ENCODE data around the gene DNAJC5.
"Not testable (repeated sequence)": the region's sequence is repeated elsewhere in the genome, so short reads cannot be mapped to it uniquely, and the experiment has no call there.

DNAJC5 gene

DNA sequence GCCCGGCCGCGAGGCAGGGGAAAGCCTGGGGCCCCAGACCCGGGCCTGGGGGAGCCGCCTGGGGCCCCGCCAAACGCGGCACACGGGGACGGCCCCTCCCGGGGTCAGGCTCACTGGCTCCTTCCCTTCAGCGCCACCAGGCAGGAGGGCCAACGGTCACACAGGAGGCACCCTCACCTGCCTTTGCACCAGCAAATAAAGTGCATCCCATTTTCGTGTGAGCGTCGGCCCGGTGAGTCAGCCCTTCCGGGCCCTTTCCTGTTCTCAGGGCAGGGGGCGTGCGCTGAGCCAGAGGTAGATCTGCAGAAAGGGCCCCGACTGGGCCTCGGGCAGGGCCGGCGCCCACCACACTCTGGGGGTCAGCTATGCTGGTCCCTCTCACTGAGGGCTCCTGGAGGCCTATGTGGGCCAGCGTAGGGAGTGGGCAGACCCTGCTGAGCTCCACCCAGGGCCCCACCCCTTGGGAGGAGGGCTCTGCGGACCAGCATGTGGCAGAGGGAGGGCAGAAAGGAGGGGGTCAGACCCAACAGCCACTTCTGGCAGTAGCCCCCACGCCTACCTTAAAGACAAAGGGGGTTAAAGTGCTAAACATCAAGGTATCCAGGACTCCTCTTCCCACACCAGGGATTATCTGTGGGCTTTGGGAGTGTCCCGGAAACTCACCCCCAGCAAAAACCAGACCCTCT is 62.2 kb downstream of the DNAJC5 start:
- DNase-seq: peak; percentile 56

DNA sequence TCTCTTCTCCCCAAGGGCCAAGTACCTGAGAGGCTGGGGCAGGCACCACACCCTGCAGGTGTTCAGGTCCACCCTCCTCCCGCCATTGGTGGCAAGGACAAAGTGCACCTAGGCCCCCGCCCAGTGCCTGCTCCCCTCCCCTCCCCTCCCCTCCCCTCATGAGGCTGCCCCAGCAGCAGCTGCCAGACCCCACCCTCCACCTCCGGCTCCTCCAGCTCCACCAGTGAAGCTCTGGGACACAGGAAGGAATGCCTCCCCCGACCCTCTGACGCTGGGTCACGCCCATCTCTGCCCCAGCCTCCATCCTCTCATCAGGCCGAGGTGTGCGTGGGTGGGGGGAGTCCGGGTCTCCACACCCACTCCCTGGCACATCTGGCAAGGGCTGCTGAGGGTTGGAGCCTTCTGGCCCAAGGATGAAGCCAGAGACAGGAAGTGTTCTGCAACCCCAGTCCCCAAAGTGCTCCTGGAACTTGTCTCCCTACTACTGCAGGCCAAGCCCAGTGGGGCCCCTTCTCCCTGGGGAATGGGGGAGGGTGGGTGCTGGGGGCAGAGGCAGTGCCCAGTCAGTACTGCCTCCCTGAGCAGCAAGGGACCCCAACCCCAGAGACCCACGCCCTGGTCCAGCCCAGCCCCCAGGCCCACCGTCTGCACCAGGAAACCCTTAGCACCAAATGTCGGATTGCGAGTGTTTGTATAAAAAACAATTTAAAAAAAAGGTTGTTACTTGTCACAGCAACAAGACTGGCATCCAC is 62.9 kb downstream of the DNAJC5 start:
- no peak for DNase-seq

DNA sequence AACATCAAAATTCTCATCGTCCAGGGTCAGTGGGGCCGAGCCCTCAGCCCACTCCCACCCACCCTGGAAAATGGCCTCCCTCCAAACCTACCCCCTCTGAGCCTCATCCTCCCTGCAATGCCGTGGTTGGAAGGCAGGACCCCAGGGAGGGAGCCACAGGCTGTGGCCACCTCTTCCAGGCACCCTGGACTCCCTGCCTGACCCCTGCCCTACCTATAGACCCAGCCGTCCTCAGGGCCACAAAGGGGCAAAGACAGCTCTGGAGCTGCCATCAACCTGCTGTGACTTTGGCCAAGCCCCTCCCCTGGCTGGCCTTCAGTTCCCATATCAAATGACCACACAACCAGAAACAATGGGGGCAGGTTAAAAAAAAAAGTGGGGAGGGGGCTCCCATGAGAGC is 63.5 kb downstream of the DNAJC5 start:
- no peak for DNase-seq

DNA sequence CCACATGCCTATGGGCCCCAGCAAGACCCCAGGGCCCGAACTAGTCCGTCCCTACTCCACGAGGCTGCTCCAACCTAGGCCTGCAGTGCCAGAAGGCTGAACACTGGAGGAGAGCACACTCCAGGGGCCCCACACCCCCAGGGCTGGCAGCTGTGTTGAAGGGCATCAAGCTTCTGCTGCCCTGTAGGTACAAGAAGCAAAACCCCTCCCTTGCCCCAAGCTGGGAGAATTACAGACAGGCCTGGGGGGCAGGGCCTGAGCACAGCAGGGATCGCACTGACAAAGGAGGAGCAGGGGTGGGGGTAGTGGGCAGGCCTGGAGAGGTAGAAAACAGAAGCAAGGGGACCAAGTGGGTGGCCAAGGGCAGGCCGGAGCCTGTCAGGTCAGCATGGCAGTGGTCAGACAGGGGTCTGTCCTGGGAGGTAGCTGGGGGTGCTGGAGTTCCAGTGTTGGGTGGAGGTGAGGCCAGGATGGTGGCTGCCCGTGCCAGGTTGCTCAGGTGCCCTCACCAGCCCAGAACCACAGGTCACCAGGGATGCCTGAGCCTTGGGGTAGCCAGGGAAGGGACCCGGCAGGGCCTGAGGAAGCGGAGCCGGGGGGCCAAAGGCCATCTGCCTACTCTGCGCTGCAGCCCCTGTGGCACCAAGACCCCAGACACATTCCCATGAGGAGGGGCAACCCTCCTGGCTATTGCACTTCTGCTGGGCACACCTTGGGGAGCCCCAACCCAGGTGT is 64.2 kb downstream of the DNAJC5 start:
- no peak for DNase-seq

DNA sequence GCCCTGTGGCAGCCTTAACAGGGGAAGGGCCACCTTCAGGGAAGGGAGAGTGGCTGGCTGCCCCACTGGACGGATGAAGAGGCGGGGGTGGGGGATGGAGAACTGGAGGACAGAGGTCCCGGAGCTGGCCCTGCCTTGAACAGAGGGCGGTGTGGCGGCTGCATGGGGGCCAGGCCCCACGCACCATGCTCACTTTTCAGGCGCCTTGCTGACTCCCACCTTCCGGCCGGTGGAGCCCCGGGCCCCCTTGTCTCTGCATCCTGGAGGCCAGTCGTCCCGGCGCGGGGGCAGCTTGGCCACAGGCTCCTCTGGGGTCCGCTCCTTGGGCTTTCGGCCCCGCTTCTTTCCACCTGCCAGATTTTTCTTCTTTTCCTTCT is 64.8 kb downstream of the DNAJC5 start:
- no peak for DNase-seq

DNA sequence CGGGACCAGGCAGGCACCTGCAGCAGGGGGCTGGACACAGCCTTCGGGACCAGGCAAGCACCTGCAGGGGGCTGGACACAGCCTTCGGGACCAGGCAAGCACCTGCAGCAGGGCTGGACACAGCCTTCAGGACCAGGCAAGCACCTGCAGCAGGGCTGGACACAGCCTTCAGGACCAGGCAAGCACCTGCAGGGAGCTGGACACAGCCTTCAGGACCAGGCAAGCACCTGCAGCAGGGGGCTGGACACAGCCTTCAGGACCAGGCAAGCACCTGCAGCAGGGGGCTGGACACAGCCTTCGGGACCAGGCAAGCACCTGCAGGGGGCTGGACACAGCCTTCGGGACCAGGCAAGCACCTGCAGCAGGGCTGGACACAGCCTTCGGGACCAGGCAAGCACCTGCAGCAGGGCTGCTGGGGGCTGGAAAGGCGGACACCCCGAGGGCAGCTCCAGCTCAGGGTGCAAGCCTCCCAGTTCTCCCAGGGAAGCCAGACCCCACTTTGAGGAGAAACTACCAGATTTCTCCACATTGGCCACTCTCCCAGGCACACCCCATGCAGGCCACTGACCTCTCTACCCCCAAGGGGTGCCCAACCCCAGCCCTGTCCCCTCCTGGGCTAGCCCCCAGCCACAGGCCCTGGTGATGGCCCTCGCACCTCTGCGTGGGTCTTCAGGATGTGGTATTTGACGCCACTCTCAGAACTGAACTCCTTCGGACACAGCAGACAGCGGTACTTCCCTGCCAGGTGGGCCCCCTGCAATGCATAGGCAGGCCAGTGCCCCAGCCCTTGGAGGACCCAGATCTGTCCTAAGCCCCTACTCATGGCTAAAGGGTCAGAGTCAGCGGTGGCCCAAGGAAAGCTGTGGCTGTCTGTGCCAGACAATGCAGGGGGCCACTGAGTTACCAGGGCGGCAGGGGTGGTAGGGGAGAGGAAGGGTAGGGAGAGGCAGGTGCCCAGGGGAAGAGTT is 66.0 kb downstream of the DNAJC5 start:
- not testable (repeated sequence) for DNase-seq

DNA sequence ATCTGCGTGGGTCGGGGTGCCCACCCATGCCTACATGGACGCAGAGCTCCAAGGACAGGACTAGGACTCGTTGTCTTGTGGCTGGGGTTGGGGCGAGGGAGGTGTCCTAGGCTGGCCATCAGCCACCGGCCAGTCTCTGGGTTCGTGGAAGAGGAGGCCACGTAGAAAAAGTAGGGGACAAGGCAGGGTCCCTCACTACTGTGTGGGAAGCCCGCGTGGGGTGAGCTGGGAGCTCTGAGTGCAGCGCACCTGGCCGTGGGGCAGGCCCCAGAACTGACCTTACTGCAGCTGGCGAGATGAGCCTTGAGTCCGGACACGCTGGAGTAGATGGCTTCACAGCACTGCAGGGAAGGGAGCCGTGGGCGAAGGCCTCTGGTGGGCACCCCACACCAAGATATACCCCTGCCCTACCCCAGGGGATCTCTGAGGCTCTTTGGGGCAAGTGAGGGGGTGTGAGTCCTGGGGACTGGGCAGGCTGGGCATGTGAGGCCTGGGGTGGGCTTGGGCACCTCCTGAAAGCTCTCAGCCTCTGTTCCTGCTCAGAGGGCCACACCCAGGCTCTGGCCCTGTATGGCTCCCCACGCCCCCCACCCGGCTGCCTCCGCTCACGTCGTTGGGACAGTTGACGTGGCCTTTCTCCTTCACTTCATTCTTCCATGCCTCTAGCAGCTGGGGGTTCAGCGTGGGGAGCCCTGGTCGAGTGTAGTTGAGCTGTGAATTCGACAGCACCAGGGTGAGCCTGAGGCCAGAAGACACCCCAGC is 66.9 kb downstream of the DNAJC5 start:
- DNase-seq: no peak

DNA sequence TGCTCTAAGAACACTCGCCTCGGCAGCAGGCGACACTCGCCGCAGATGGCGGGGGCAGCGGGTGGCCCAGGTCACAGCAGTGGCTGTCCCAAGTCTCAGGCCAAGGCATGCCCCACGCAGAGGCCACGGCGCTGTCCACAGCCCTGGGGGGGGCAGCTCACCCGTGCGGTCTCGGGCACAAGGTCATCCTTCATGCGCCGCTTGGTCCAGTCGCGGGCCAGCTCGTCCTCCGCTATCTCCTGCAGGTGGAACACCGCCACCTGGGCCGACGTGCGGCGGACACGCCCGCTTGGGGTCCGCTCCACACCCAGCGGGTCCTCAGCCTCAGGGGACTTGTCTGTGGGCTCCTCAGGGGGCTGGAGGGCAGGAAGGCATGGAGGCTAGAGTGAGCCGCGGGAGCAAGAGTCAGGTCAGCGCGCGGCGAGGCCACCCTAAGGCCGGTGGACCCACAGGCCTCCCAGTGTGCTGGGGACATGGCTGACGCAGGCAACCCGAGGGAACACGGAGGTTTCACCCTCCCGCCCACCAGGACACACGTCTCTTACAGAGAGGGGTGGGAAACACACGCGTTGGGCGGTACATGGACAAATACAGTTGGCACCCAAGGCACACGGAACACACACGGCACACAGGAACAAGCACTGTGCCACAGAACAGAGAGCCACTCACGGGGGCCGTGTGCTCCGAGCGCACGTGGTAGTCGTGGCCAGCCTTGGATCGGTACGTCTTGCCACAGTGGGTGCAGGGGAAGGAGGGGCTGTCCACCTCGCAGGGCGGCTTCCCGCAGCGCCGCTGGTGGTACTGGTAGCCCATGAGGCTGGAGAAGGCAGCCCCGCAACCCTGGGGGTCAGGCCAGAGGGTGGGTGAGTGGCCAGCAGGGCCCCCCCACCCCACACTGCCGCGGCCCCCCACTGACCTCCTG is 67.8 kb downstream of the DNAJC5 start:
- DNase-seq: no peak

DNA sequence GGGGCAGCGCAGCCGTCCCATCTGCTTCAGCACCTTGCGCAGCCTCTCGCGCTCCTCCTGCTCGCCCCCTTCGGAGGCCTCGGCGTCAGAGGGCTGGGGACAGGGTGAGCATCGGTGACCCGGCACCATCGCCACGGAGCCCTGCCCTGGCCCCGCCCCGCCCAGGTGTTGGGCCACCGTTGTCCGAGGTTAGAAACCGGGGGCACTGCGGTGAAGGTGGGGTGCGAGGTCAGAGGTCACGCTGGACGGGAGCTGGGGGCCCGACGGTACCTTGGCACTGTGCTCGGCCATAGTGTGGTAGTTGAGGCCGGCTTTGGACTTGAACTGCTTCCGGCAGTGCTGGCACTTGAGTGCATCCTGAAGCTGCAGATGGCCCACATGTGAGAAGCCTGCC is 68.4 kb downstream of the DNAJC5 start:
- DNase-seq: no peak

DNA sequence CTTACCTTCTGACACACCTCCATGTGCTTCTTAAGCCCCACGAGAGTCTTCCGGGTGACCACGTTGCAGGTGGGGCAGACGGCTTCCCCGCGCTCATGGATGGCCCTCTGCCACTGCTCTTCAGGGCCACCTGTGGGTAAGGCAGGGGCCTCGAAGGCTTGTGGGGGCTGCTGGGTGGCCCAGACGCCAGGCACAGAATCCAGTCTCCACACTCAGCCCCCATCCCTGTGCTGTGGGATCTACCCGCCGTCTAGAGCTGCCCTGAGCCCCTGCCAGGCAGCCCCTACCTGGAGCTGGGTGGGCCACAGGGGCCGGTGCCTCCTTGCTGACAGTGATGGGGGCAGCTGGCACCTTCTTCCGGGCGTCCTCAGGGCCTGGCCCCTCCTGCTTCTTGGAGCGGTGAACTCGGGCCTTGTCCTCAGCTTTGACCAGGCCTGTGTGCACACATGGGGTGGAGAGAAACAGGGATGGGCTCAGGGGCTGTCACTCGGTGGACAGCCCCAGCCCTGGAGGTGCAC is 68.9 kb downstream of the DNAJC5 start:
- no peak for DNase-seq

DNA sequence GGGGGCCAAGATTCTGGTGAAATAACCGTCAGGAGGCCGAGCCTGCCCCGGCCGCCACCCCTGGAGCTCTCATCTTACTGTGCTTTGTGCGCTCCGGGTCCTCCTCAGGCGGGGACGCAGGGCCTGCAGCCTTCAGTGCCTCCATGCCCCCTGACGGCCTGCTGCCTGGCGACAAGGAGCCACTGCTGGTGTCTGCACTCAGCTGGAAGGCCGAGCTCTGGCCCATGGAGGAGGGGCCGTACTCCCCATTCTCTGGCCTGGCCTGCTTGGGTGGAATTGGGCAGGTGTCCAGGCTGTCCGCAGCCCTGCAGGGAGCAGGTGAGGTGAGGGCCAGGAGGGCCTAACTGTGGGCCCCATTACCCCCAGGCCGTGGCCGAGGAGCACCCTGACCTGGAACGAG is 69.5 kb downstream of the DNAJC5 start:
- DNase-seq: no peak

DNA sequence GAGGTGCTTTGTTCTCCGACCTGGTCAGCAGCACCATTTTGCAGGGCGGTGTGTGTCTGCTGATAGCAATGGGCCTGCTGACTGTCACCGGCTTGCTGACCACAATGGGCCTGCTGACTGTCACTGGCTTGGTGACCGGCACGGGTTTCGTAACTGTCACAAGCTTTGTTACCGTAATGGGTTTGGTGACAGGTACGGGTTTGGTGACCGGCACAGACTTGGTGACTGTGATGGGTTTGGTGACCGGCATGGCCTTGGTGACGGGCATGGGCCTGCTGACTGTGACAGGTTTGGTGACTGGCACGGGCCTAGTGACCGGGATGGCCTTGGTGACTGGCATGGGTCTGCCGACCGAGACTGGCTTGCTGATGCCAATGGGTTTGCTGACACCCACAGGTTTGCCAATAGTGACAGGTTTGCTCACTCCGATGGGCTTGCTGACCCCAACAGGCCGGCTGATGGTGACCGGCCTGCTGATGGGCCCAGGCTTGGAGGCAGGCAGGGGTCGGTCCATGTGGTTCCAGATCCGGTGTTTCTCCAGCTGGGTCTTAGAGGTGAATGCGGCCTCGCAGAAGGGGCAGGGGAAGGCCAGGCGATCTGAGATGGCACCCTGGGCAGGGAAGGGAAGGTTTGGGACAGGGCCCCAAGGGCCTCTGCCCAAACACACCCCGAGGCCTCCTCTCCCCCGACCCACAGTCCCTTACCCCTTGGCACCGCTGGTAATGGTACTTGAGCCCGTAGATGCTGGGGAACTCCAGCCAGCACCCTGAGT is 71.4 kb downstream of the DNAJC5 start:
- no peak for DNase-seq

DNA sequence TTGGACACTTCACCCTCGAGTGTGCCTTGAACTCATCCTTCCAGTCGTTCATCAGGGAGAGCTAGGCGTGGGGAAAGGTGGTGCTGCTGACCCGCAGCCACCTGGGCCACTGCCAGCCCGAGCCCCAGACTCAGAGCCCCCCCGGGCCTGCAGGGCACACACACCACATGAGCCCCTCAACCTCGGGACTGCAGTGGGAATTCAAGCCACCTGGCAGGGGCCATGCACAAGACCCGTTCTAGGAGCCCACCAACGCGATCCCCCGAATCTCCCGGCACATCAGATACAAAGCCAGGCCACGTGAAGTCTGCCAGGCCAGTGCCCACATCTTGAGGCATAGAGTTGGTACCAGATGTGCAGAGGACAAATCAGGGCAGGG is 72.0 kb downstream of the DNAJC5 start:
- DNase-seq: no peak

DNA sequence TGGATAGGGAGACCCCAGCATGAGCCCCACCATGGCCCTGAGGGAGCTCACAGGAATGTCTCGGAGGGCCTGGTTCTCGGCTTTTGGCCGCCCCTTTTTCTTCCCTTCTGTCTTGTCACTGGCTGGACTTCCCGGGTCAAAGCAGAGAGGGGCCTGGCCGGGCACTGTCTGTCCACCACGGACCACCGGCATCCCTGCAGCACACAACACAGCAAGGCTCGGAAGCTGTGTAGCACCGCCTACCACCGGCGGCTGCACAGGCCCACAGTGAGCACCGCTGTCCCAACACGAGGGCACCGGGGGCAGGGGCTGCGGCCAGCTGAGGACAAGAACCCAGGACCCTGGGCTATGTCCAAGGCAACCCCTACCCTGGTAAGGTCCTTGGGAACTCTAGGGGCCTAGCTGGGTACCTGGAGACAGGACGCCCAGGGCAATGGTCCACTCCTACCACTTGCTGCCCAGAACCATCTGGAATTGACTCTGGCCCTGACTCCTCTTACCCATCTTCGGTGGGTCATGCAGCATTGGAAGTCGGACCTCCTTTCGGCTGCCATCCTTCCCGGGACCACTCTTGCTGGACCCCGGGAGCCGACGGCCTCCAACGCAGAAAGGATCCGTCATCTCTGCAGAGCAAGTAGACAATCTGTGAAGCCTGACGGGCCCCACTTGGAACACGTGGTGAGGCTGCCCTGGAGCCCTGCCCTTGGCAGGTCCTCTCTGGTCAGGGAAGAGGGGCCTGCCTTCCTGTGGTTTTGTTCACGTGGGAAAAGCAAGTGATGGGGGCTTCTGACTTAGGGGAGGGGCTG is 72.6 kb downstream of the DNAJC5 start:
- no peak for DNase-seq

DNA sequence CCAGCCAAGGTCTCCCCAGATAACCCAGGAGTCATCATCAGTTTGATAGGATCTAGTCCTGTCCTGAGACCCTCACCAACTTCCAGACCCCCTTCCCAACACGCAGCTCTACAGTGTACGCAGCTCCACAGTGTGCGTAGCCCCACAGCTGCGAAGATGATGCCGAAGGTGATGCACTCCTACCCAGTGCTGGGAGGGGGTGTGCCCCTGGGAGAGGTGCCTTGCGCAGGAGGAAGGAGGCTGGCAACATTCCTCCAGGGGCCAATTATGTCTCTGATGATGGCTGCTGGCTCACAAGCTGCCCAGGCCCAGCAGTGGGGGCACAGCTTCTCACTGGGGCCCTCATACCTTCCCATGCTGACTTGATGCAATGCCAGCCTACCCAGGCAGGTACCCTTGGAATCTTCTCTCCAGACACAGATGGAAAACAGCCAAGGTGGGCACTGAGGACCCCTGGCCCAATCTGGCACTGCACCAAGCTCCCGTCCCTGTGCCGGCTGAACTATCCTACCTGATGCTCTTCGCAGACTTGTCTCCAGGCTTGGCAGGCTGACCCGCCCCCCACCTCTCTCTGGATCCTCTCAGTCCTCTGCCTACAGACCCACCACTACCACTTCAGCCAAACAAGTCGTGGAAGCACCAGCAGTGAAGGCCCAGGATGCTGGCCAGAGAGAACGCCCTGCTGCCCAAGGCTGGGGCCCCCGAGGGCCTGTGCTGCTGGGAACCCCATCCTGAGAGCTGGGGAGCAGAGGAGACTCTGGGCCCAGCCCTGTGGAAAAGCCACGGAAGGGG is 73.4 kb downstream of the DNAJC5 start:
- DNase-seq: no peak

DNA sequence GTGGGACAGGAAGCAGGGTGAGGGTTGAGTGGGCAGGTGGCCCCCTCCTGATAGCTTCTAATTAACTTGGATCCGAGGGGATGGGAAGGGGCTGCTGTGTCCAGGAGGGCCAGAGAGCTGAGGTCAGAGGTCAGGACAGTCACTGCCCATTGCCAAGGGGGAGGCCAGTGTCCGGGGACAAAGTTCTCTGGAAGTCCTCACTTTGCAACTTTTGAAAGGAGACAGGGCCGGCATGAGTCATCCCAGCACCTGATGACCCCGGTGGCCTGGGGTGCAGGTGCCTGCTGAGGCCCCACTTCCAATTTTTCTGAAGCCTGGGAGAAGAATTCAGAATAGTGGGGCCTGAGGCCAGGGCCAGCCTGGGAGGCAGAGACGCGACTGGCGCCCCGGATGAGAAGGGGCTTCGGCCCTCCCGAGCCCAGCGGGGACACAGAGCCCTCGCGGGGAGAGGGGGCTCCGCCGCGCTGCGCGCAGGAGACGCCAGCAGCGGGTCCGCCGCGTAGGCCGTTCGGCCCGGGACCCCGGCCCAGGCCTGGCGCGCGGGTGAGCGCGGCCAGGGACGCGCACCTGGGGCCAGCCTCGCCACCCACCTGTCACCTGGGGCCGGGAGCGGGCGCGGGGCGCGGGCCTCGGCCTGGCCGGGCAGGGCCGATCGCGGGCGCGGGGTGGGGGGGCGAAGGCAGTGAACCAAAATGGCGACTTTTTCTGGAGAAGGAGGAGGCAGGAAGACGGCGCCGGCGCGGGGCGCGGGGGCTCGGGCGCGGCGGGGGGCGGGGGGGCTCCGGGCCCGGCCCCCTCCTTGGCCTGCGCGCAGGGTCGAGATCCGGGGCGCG is 74.2 kb downstream of the DNAJC5 start:
- peak; percentile 40 for DNase-seq

Measured in central memory CD4-positive, alpha-beta T cell (primary cell).